Inflammatory macrophage treated with lipopolysaccharide for 1 hour (primary cell): ENCODE data around the gene LOXL1.
"Not testable (repeated sequence)": the region's sequence is repeated elsewhere in the genome, so short reads cannot be mapped to it uniquely, and the experiment has no call there.

ENCODE experiments used
- DNase-seq, 2 donors: peaks; one replicate each; pipeline ENCODE4 v3.0.0-alpha.2; 2020 to 2022

The LOXL1 gene

GRCh38 chr15:73922186-73923151 is 3.8 kb upstream of the LOXL1 start:
- DNase-seq: no peak

GRCh38 chr15:73923156-73923487 is 3.1 kb upstream of the LOXL1 start:
- DNase-seq: no peak

- no peak for DNase-seq
These were observed 2.6 kb upstream of the LOXL1 start for GRCh38 chr15:73923488-73924164.

- DNase-seq: no peak
These were observed 1.9 kb upstream of the LOXL1 start for GRCh38 chr15:73924171-73924921.

- DNase-seq: no peak
These were observed 429 bp upstream of the LOXL1 start for GRCh38 chr15:73925848-73926218.

GRCh38 chr15:73927003-73927475 is 777 bp downstream of the LOXL1 start:
- no peak for DNase-seq

- DNase-seq: no peak
These were observed 1.4 kb downstream of the LOXL1 start for GRCh38 chr15:73927476-73928240.

- DNase-seq: no peak
These were observed 1.9 kb downstream of the LOXL1 start for GRCh38 chr15:73928241-73928579.

GRCh38 chr15:73928971-73929627 is 2.8 kb downstream of the LOXL1 start:
- DNase-seq: no peak

GRCh38 chr15:73930371-73930770 is 4.1 kb downstream of the LOXL1 start:
- DNase-seq: peak in 1 of 2 donors; percentile 13

- DNase-seq: no peak
These were observed 4.6 kb downstream of the LOXL1 start for GRCh38 chr15:73930790-73931281.

GRCh38 chr15:73931441-73931840 is 5.2 kb downstream of the LOXL1 start:
- DNase-seq: no peak

- DNase-seq: no peak
These were observed 6.3 kb downstream of the LOXL1 start for GRCh38 chr15:73932381-73933191.

GRCh38 chr15:73934281-73934680 is 8.0 kb downstream of the LOXL1 start:
- DNase-seq: no peak

- no peak for DNase-seq
These were observed 9.3 kb downstream of the LOXL1 start for GRCh38 chr15:73935547-73935946.

GRCh38 chr15:73936181-73936580 is 9.9 kb downstream of the LOXL1 start:
- DNase-seq: no peak

GRCh38 chr15:73936588-73937290 is 10.5 kb downstream of the LOXL1 start:
- no peak for DNase-seq

GRCh38 chr15:73937296-73937695 is 11.0 kb downstream of the LOXL1 start:
- no peak for DNase-seq

- DNase-seq: no peak
These were observed 11.5 kb downstream of the LOXL1 start for GRCh38 chr15:73937726-73938125.

GRCh38 chr15:73938516-73938915 is 12.3 kb downstream of the LOXL1 start:
- not testable (repeated sequence) for DNase-seq
